ENCODE results near the gene FNDC5.

Gene FNDC5

GRCh38 chr1:32817159-32817814, 53.4 kb downstream of the FNDC5 start, which contains the start of the genes S100PBP and YARS1:
Gene S100PBP (plus strand): TSS chr1:32817653. CDS start chr1:32826100, 8,447 bp downstream.
Gene YARS1 (minus strand): TSS chr1:32817358. CDS start chr1:32817244, 114 bp downstream.
- H3F3A ChIP-seq (ENCODE audit: insufficient read depth) = peaks cover 17% of the 10 kb centered on the region
- peak within 1 kb of the TSS; percentile 82 for H3K4me3 ChIP-seq (ENCODE audit: insufficient read depth, low read length, poor library complexity, severe bottlenecking)
- peak within 1 kb of the TSS; percentile 93 for H3K4me2 ChIP-seq (ENCODE audit: low read depth, low read length, poor library complexity, severe bottlenecking)
- no peaks in the 10 kb centered on the region for H3K27me3 ChIP-seq (ENCODE audit: low read length)
- peaks cover 6% of the 10 kb centered on the region; the same call in 1 of the 2 replicates for H3K36me3 ChIP-seq (ENCODE audit: low read length)
- H4K20me1 ChIP-seq (ENCODE audit: low read depth, low read length) = peaks cover 6% of the 10 kb centered on the region; the same call in 1 of the 2 replicates
- H2AFZ ChIP-seq (ENCODE audit: low read depth, low read length, severe bottlenecking) = peak within 1 kb of the TSS; percentile 54
- H3K9ac ChIP-seq (ENCODE audit: low read length) = peak within 1 kb of the TSS; percentile 90
- H3K79me2 ChIP-seq (ENCODE audit: insufficient read depth, low read length) = peaks cover 54% of the 10 kb centered on the region
- peak within 1 kb of the TSS; percentile 85 for H3K27ac ChIP-seq (ENCODE audit: low read depth, low read length)
- H3K9me3 ChIP-seq (ENCODE audit: insufficient read depth, low read length) = no peaks in the 10 kb centered on the region
- H3K9me2 ChIP-seq (replicated peaks; ENCODE audit: insufficient read depth, low read length) = no peaks in the 10 kb centered on the region
- TF ChIP-seq EZH2phosphoT487 (conservative IDR thresholded peaks at IDR 0.05; ENCODE audit: low read length) = no peak
- TF ChIP-seq, protein P1, sequence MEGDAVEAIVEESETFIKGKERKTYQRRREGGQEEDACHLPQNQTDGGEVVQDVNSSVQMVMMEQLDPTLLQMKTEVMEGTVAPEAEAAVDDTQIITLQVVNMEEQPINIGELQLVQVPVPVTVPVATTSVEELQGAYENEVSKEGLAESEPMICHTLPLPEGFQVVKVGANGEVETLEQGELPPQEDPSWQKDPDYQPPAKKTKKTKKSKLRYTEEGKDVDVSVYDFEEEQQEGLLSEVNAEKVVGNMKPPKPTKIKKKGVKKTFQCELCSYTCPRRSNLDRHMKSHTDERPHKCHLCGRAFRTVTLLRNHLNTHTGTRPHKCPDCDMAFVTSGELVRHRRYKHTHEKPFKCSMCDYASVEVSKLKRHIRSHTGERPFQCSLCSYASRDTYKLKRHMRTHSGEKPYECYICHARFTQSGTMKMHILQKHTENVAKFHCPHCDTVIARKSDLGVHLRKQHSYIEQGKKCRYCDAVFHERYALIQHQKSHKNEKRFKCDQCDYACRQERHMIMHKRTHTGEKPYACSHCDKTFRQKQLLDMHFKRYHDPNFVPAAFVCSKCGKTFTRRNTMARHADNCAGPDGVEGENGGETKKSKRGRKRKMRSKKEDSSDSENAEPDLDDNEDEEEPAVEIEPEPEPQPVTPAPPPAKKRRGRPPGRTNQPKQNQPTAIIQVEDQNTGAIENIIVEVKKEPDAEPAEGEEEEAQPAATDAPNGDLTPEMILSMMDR (IDR thresholded peaks at IDR 0.05; ENCODE audit: insufficient read depth, low read length, poor library complexity, severe bottlenecking) = no peak

DNA sequence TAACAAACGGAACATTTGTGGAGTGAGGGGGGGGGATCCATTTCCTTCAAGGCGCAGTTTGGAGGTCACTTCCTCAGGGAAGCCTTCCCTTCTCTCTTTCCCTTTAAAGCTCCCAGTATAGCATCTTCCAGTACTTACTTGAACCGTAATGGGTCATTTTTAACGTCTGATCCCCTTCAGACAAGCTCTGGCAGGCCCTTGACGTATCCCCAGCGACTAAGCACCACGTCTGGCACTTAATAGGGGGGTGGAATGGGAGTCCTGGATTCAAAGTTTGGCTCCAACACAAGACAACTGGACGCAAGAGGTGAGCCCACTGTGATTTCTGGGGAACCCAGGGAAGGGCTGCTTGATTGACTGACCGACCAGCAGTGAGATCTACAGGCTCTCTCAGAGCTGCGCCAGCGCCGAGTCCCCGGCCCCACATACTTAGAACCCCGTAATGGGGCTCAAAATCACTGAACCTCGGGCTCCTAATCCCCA, 54.0 kb downstream of the FNDC5 start:
- H3K9me2 ChIP-seq (replicated peaks; ENCODE audit: insufficient read depth, low read length) = no peaks in the 10 kb centered on the region
- peaks cover 60% of the 10 kb centered on the region for H3K79me2 ChIP-seq (ENCODE audit: insufficient read depth, low read length)
- peak overlapping the region; percentile 82 for H3K4me3 ChIP-seq (ENCODE audit: insufficient read depth, low read length, poor library complexity, severe bottlenecking)
- no peaks in the 10 kb centered on the region for H3K27me3 ChIP-seq (ENCODE audit: low read length)
- H4K20me1 ChIP-seq (ENCODE audit: low read depth, low read length) = peaks cover 8% of the 10 kb centered on the region; the same call in 1 of the 2 replicates
- H3K27ac ChIP-seq (ENCODE audit: low read depth, low read length) = peak overlapping the region; percentile 72
- H3K9me3 ChIP-seq (ENCODE audit: insufficient read depth, low read length) = no peaks in the 10 kb centered on the region
- H3K36me3 ChIP-seq (ENCODE audit: low read length) = peaks cover 6% of the 10 kb centered on the region; the same call in 1 of the 2 replicates
- H2AFZ ChIP-seq (ENCODE audit: low read depth, low read length, severe bottlenecking) = no peak overlapping the region
- TF ChIP-seq EZH2phosphoT487 (conservative IDR thresholded peaks at IDR 0.05; ENCODE audit: low read length) = no peak
- TF ChIP-seq, protein P1 (IDR thresholded peaks at IDR 0.05; ENCODE audit: insufficient read depth, low read length, poor library complexity, severe bottlenecking) = no peak
- H3K4me2 ChIP-seq (ENCODE audit: low read depth, low read length, poor library complexity, severe bottlenecking) = peak overlapping the region; percentile 93
- peak overlapping the region; percentile 90 for H3K9ac ChIP-seq (ENCODE audit: low read length)
- peaks cover 17% of the 10 kb centered on the region for H3F3A ChIP-seq (ENCODE audit: insufficient read depth)

GRCh38 chr1:32813941-32814739, 56.6 kb downstream of the FNDC5 start:
- Histone ChIP-seq H3K9me2 (replicated peaks; ENCODE audit: insufficient read depth, low read length) (no peaks in the 10 kb centered on the region), H4K20me1 (ENCODE audit: low read depth, low read length) (peaks cover 11% of the 10 kb centered on the region; the same call in 1 of the 2 replicates), H3K27ac (ENCODE audit: low read depth, low read length) (no peak overlapping the region), H3K4me3 (ENCODE audit: insufficient read depth, low read length, poor library complexity, severe bottlenecking) (no peak overlapping the region), H2AFZ (ENCODE audit: low read depth, low read length, severe bottlenecking) (no peak overlapping the region), H3K79me2 (ENCODE audit: insufficient read depth, low read length) (peaks cover 77% of the 10 kb centered on the region), H3K9me3 (ENCODE audit: insufficient read depth, low read length) (no peaks in the 10 kb centered on the region), H3K4me2 (ENCODE audit: low read depth, low read length, poor library complexity, severe bottlenecking) (no peak overlapping the region), H3K36me3 (ENCODE audit: low read length) (peaks cover 15% of the 10 kb centered on the region; the same call in 1 of the 2 replicates), H3K9ac (ENCODE audit: low read length) (no peak overlapping the region), H3F3A (ENCODE audit: insufficient read depth) (peaks cover 16% of the 10 kb centered on the region), H3K27me3 (ENCODE audit: low read length) (no peaks in the 10 kb centered on the region)
- no peak for TF ChIP-seq EZH2phosphoT487 (conservative IDR thresholded peaks at IDR 0.05; ENCODE audit: low read length)

All from SU-DHL-6 (cell line).